SU-DHL-6 (cell line): Measurements from ENCODE around the gene ORM2.

ENCODE experiments used
- H2AFZ ChIP-seq: fragments of 200-600 bp; sonication (generic); 2 replicates; pipeline ENCODE4 v1.6.1; 2014; ENCODE audit warnings: low read depth, mild to moderate bottlenecking, moderate library complexity, mixed read lengths, antibody characterized with exemption, low read length; ENCODE audit not compliant: severe bottlenecking
- H3F3A ChIP-seq: fragments of 200-600 bp; shearing (Covaris generic); 2 replicates; pipeline ENCODE4 v1.6.0; 2016; ENCODE audit warnings: antibody characterized with exemption, mild to moderate bottlenecking; ENCODE audit not compliant: insufficient read depth
- H3K27ac ChIP-seq: fragments of 200-600 bp; sonication (generic); 2 replicates; pipeline ENCODE4 v1.5.1; 2016; ENCODE audit warnings: low read depth, mild to moderate bottlenecking, low read length, moderate library complexity, mixed read lengths
- H3K27me3 ChIP-seq: fragments of 200-600 bp; sonication (generic), shearing (Covaris generic); 2 replicates; pipeline ENCODE4 v1.6.0; 2014; ENCODE audit warnings: mild to moderate bottlenecking, low read length
- H3K36me3 ChIP-seq: fragments of 200-600 bp; sonication (generic); 2 replicates; pipeline ENCODE4 v1.6.1; 2014; ENCODE audit warnings: mild to moderate bottlenecking, low read length, mixed read lengths
- H3K4me2 ChIP-seq: fragments of 300-600, 200-600 bp; shearing (Covaris generic), sonication (generic); 2 replicates; pipeline ENCODE4 v1.6.0; 2014; ENCODE audit warnings: low read length, low read depth, mild to moderate bottlenecking; ENCODE audit not compliant: poor library complexity, severe bottlenecking
- H3K4me3 ChIP-seq: fragments of 200-600 bp; sonication (generic); 2 replicates; pipeline ENCODE4 v1.5.1; 2014; ENCODE audit warnings: antibody characterized with exemption, low read length, mild to moderate bottlenecking, mixed read lengths; ENCODE audit not compliant: insufficient read depth, poor library complexity, severe bottlenecking
- H3K79me2 ChIP-seq: fragments of 200-600 bp; sonication (generic); 2 replicates; pipeline ENCODE4 v1.6.1; 2014; ENCODE audit warnings: mild to moderate bottlenecking, low read length, moderate library complexity; ENCODE audit not compliant: insufficient read depth
- H3K9ac ChIP-seq: fragments of 200-600 bp; sonication (generic); 2 replicates; pipeline ENCODE4 v1.7.0; 2014; ENCODE audit warnings: mild to moderate bottlenecking, low read length
- H3K9me2 ChIP-seq: fragments of 200-600 bp; sonication (generic); replicated peaks from 2 replicates; pipeline ENCODE4 v1.6.1; 2014; ENCODE audit warnings: low read length; ENCODE audit not compliant: insufficient read depth
- H3K9me3 ChIP-seq: fragments of 200-600 bp; sonication (generic); 2 replicates; pipeline ENCODE4 v1.6.1; 2014; ENCODE audit warnings: low read length, mixed read lengths; ENCODE audit not compliant: insufficient read depth
- H4K20me1 ChIP-seq: fragments of 200-600 bp; sonication (generic); 2 replicates; pipeline ENCODE4 v1.6.1; 2014; ENCODE audit warnings: low read depth, mild to moderate bottlenecking, antibody characterized with exemption, low read length, moderate library complexity, mixed read lengths
- EZH2phosphoT487 ChIP-seq: fragments of 200-600 bp; sonication (generic), shearing (Covaris generic); conservative IDR thresholded peaks from 2 replicates; pipeline ENCODE4 v1.6.1; 2018; ENCODE audit warnings: mild to moderate bottlenecking, antibody characterized with exemption, low read length, moderate library complexity, mixed read lengths
- TF ChIP-seq, protein P1 (sequence below): fragments of 200-600 bp; sonication (generic); IDR thresholded peaks from one replicate; pipeline ENCODE4 v1.5.1; 2017; ENCODE audit warnings: antibody characterized with exemption, mild to moderate bottlenecking, low read length, moderate library complexity; ENCODE audit not compliant: insufficient read depth, poor library complexity, severe bottlenecking

ORM2 gene

DNA sequence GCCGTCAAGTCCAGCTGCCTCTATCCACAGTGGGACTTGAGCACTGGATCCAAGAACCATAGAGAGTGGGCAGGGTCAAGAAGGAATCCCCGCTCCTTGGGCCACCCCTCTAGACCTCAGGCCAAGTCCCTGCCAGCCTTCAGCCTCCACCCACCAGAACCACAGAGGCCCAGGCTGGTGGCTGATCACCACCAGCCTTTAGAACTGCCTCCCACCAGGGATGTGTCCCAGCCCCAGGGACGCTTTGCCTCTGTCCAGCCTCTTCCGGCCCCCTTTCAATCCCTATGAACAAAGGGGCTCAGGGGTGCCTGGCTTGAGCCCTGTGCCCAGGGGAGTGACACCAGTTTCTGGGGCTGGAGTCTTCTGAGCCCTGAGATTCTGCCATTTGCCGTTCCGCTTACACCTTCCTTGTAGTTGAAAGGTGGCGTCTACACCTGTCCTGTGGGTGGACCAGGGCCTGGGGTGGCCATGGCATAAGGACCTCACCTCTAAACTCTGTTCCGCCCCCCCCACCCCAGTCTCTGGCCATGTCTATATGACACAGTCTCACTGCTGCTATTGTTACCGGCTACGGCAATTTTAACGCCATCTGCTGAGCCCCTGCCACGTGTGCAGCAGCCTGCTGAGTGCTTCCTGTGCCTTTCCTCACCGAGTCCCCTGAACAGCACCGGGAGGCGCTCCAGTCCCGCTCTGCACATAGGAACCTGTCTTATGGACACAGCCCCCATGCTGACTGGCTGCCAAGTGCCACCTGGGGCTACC is 42.5 kb upstream of the ORM2 start:
- H4K20me1 ChIP-seq, result no peaks in the 10 kb centered on the region
- H3F3A ChIP-seq, result no peaks in the 10 kb centered on the region
- no peak overlapping the region for H3K9ac ChIP-seq
- no peak overlapping the region for H3K27ac ChIP-seq
- TF ChIP-seq, protein P1, sequence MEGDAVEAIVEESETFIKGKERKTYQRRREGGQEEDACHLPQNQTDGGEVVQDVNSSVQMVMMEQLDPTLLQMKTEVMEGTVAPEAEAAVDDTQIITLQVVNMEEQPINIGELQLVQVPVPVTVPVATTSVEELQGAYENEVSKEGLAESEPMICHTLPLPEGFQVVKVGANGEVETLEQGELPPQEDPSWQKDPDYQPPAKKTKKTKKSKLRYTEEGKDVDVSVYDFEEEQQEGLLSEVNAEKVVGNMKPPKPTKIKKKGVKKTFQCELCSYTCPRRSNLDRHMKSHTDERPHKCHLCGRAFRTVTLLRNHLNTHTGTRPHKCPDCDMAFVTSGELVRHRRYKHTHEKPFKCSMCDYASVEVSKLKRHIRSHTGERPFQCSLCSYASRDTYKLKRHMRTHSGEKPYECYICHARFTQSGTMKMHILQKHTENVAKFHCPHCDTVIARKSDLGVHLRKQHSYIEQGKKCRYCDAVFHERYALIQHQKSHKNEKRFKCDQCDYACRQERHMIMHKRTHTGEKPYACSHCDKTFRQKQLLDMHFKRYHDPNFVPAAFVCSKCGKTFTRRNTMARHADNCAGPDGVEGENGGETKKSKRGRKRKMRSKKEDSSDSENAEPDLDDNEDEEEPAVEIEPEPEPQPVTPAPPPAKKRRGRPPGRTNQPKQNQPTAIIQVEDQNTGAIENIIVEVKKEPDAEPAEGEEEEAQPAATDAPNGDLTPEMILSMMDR, result no peak
- TF ChIP-seq EZH2phosphoT487, result no peak
- H3K27me3 ChIP-seq, result no peaks in the 10 kb centered on the region
- no peaks in the 10 kb centered on the region for H3K9me3 ChIP-seq
- no peak overlapping the region for H3K4me3 ChIP-seq
- H3K4me2 ChIP-seq, result no peak overlapping the region
- no peaks in the 10 kb centered on the region for H3K9me2 ChIP-seq
- no peaks in the 10 kb centered on the region for H3K79me2 ChIP-seq
- H2AFZ ChIP-seq, result no peak overlapping the region
- H3K36me3 ChIP-seq, result no peaks in the 10 kb centered on the region

DNA sequence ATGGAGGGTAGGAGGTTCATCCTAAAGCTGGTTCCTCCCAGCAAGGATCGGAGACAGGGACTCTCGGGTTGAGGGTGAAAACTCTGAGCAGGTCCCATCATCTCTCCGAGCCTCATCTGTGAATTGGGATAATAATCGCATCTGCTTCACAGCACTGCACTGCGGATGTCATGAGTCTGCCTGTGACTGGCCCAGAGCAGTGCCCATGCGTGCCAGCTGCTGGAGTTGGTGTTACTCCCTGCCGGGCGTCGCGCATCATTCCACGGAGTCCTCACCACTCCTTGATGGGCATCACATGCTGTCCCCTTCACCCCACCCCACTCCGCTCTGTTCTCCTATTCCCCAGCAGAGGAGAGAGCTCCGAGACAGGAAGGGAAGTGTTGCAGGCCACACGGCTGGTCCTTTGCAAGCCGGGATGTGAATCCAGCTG is 41.9 kb upstream of the ORM2 start:
- H3K9me3 ChIP-seq, result no peaks in the 10 kb centered on the region
- no peaks in the 10 kb centered on the region for H3K36me3 ChIP-seq
- no peak for TF ChIP-seq EZH2phosphoT487
- TF ChIP-seq, protein P1, result no peak
- H3F3A ChIP-seq, result no peaks in the 10 kb centered on the region
- H4K20me1 ChIP-seq, result no peaks in the 10 kb centered on the region
- no peaks in the 10 kb centered on the region for H3K79me2 ChIP-seq
- no peak overlapping the region for H3K4me2 ChIP-seq
- H2AFZ ChIP-seq, result no peak overlapping the region
- H3K9ac ChIP-seq, result no peak overlapping the region
- no peaks in the 10 kb centered on the region for H3K27me3 ChIP-seq
- H3K27ac ChIP-seq, result no peak overlapping the region
- no peaks in the 10 kb centered on the region for H3K9me2 ChIP-seq
- no peak overlapping the region for H3K4me3 ChIP-seq

DNA sequence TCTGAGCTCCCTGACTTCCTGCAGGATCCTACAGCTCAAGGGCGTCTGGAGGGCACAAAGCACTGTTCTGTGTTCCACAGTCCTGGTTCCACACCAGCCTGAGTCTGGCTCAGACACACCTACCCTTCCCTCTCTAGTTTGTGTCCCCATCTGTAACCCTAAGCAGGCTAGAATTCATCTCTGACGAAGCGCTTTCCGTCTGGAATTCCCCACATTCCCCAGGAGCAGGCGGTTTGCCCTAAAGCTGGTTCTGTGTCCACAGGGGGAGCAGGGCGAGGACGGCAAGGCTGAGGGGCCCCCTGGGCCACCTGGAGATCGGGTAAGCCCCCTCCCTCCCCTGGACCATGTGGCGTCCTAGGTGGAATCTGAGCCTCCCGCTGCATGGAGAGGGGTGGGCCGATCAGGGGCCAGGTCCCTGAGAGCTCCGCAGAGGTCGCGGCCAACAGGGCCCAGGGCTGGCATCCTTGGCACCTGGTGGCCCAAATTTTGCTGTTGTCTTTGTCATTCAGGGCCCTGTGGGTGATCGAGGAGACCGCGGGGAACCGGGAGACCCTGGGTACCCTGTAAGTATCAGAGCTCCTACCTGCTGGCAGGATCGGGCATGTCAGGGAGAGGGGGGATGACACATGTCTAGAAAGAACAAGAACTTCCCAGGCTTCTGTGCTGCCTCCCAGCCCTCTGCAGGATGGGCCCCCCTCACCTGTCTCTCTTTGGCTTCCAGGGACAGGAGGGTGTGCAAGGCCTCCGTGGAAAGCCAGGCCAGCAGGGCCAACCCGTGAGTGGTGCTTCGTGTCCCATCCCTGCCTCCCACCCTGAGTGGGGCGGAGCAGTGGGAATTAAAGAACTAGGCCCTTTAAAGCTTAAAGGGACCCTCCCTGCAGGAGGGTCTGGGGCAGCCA is 41.2 kb upstream of the ORM2 start:
- TF ChIP-seq, protein P1, result no peak
- no peak for TF ChIP-seq EZH2phosphoT487
- H3K9ac ChIP-seq, result no peak overlapping the region
- no peaks in the 10 kb centered on the region for H3K9me2 ChIP-seq
- H3K4me3 ChIP-seq, result no peak overlapping the region
- H3F3A ChIP-seq, result no peaks in the 10 kb centered on the region
- H3K9me3 ChIP-seq, result no peaks in the 10 kb centered on the region
- no peaks in the 10 kb centered on the region for H3K79me2 ChIP-seq
- no peaks in the 10 kb centered on the region for H4K20me1 ChIP-seq
- H3K27ac ChIP-seq, result no peak overlapping the region
- no peak overlapping the region for H2AFZ ChIP-seq
- no peak overlapping the region for H3K4me2 ChIP-seq
- no peaks in the 10 kb centered on the region for H3K27me3 ChIP-seq
- no peaks in the 10 kb centered on the region for H3K36me3 ChIP-seq
